ENCODE data around the gene VRK1. TPM values are rescaled to one million over a fixed set of nuclear protein-coding genes. Genes with fewer than 3 reads are reported as not detected.
"Not testable (repeated sequence)": the region's sequence is repeated elsewhere in the genome, so short reads cannot be mapped to it uniquely, and the experiment has no call there.

VRK1 gene
- total and polyA plus RNA-seq, 2 donors (not counting 1 experiment from before 2014, with no cell fraction given): 10.3 to 28.2 TPM

DNA sequence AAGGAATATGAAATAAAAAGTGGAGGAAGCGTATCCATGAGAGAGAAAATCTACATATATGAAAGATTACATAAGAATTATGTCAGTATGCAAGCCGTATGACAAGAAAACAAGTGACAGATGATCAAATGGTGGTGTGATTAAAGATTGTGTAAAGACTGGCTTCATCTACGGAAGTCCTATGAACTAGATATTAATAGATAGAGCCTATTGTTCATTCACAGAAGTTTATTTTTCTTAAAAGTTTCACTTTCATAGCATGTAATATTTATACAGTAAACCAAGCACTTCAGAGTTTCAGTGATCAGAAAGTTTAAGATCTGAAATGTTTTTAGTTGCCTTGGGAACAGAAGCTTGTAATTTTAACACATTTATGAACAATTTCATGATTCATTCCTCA is 84.5 kb downstream of the VRK1 start:
- intact Hi-C loops (cut with micrococcal nuclease): no loop called here
- Histone ChIP-seq H3K4me2 (replicated peaks; ENCODE audit: low read depth, low read length, poor library complexity, severe bottlenecking) (no peak overlapping the region), H3K36me3 (replicated peaks in 1 of 2; ENCODE audit: control extremely low read depth in 1 of 2, control insufficient read depth in 1 of 2, extremely low read depth in 1 of 2, insufficient read depth in 2 of 2, low read length in 1 of 2) (no peaks in the 10 kb centered on the region), H2AFZ (ENCODE audit: insufficient read depth, low read depth, low read length, poor library complexity, severe bottlenecking) (no peak overlapping the region), H4K20me1 (ENCODE audit: control insufficient read depth, insufficient read depth, low read length, poor library complexity, severe bottlenecking) (no peaks in the 10 kb centered on the region), H3K79me2 (ENCODE audit: control insufficient read depth, insufficient read depth, low read length) (no peaks in the 10 kb centered on the region), H3K9me3 (ENCODE audit: control extremely low read depth in 1 of 3, control insufficient read depth in 2 of 3, insufficient read depth in 1 of 3, low read length in 2 of 3) (peaks cover 0 to 1% (median 0%) of the 10 kb centered on the region in 3 donors), H3K4me1 (ENCODE audit: control insufficient read depth in 2 of 2, insufficient read depth in 2 of 2, low read length in 2 of 2) (no peaks in the 10 kb centered on the region), H3K27ac (ENCODE audit: low read length in 2 of 2) (no peak overlapping the region), H3K9ac (ENCODE audit: low read length) (no peak overlapping the region), H3K4me3 (ENCODE audit: control extremely low read depth in 1 of 5, extremely low read depth in 1 of 5, insufficient read depth in 1 of 5, low read depth in 2 of 5, low read length in 4 of 5) (no peak overlapping the region), H3K27me3 (replicated peaks in 1 of 4; ENCODE audit: control extremely low read depth in 1 of 4, control insufficient read depth in 3 of 4, insufficient read depth in 4 of 4, low read length in 3 of 4) (no peaks in the 10 kb centered on the region)
- no peak for DNase-seq
- no peaks in the 10 kb centered on the region for H3K9me3 Mint-ChIP-seq (ENCODE audit: insufficient read depth)
- H3K27me3 Mint-ChIP-seq: no peaks in the 10 kb centered on the region
- no CpG with 5 or more reads among the region's 3 CpGs for WGBS (ENCODE audit: insufficient coverage)
- no peak overlapping the region for H3K4me3 Mint-ChIP-seq
- ChIA-PET POLR2A (no interaction called here), CTCF (no interaction called here)
- no peak for ATAC-seq (ENCODE audit: low read depth)
- TF ChIP-seq, protein P1, sequence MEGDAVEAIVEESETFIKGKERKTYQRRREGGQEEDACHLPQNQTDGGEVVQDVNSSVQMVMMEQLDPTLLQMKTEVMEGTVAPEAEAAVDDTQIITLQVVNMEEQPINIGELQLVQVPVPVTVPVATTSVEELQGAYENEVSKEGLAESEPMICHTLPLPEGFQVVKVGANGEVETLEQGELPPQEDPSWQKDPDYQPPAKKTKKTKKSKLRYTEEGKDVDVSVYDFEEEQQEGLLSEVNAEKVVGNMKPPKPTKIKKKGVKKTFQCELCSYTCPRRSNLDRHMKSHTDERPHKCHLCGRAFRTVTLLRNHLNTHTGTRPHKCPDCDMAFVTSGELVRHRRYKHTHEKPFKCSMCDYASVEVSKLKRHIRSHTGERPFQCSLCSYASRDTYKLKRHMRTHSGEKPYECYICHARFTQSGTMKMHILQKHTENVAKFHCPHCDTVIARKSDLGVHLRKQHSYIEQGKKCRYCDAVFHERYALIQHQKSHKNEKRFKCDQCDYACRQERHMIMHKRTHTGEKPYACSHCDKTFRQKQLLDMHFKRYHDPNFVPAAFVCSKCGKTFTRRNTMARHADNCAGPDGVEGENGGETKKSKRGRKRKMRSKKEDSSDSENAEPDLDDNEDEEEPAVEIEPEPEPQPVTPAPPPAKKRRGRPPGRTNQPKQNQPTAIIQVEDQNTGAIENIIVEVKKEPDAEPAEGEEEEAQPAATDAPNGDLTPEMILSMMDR (IDR thresholded peaks at IDR 0.05): no peak
- H3K27ac Mint-ChIP-seq: no peak overlapping the region
- H3K4me1 Mint-ChIP-seq: no peaks in the 10 kb centered on the region

DNA sequence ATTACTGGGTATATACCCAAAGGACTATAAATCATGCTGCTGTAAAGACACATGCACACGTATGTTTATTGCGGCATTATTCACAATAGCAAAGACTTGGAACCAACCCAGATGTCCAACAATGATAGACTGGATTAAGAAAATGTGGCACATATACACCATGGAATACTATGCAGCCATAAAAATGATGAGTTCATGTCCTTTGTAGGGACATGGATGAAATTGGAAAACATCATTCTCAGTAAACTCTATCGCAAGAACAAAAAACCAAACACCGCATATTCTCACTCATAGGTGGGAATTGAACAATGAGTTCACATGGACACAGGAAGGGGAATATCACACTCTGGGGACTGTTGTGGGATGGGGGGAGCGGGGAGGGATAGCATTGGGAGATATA is 86.8 kb downstream of the VRK1 start:
- H3K27me3 ChIP-seq (replicated peaks in 1 of 4; ENCODE audit: control extremely low read depth in 1 of 4, control insufficient read depth in 3 of 4, insufficient read depth in 4 of 4, low read length in 3 of 4); H3K9me3 ChIP-seq (ENCODE audit: control extremely low read depth in 1 of 3, control insufficient read depth in 2 of 3, insufficient read depth in 1 of 3, low read length in 2 of 3); H2AFZ ChIP-seq (ENCODE audit: insufficient read depth, low read depth, low read length, poor library complexity, severe bottlenecking); H3K36me3 ChIP-seq (replicated peaks in 1 of 2; ENCODE audit: control extremely low read depth in 1 of 2, control insufficient read depth in 1 of 2, extremely low read depth in 1 of 2, insufficient read depth in 2 of 2, low read length in 1 of 2); ATAC-seq (ENCODE audit: low read depth); POLR2A ChIA-PET; H3K4me2 ChIP-seq (replicated peaks; ENCODE audit: low read depth, low read length, poor library complexity, severe bottlenecking); CTCF ChIA-PET; H3K4me1 ChIP-seq (ENCODE audit: control insufficient read depth in 2 of 2, insufficient read depth in 2 of 2, low read length in 2 of 2); H3K27ac Mint-ChIP-seq; DNase-seq; H3K27ac ChIP-seq (ENCODE audit: low read length in 2 of 2); H3K4me1 Mint-ChIP-seq; intact Hi-C loops (cut with micrococcal nuclease); H3K9ac ChIP-seq (ENCODE audit: low read length); H3K27me3 Mint-ChIP-seq; H3K79me2 ChIP-seq (ENCODE audit: control insufficient read depth, insufficient read depth, low read length); H3K4me3 Mint-ChIP-seq; H4K20me1 ChIP-seq (ENCODE audit: control insufficient read depth, insufficient read depth, low read length, poor library complexity, severe bottlenecking); H3K9me3 Mint-ChIP-seq (ENCODE audit: insufficient read depth); H3K4me3 ChIP-seq (ENCODE audit: control extremely low read depth in 1 of 5, extremely low read depth in 1 of 5, insufficient read depth in 1 of 5, low read depth in 2 of 5, low read length in 4 of 5): not testable (repeated sequence)
- no CpG with 5 or more reads among the region's 5 CpGs for WGBS (ENCODE audit: insufficient coverage)
